OCI-LY3 (cell line): Measurements from ENCODE around the gene RTCA.
A peak's percentile ranks its signal among the peaks of the same experiment; 100 is the strongest.
"Not testable (repeated sequence)": the region's sequence is repeated elsewhere in the genome, so short reads cannot be mapped to it uniquely, and the experiment has no call there.

Source experiments
- H2AFZ ChIP-seq: fragments of 200-600, 300-600 bp; shearing (Covaris generic); 2 replicates; pipeline ENCODE4 v1.6.0; 2014; ENCODE audit warnings: antibody characterized with exemption, low read depth, low read length
- H3K27ac ChIP-seq: fragments of 200-600, 300-600 bp; sonication (generic); 2 replicates; pipeline ENCODE4 v1.5.1; 2014; ENCODE audit warnings: mild to moderate bottlenecking, low read length, moderate library complexity, mixed read lengths
- H3K27me3 ChIP-seq: fragments of 200-600, 300-600 bp; sonication (generic); 2 replicates; pipeline ENCODE4 v1.6.1; 2014; ENCODE audit warnings: low read depth, low read length, mixed read lengths
- H3K36me3 ChIP-seq: fragments of 200-600, 300-600 bp; sonication (generic); replicated peaks from 2 replicates; pipeline ENCODE3; 2014; ENCODE audit warnings: low read depth, low read length, mixed read lengths
- H3K4me1 ChIP-seq: fragments of 300-600, 200-600 bp; sonication (generic); 2 replicates; pipeline ENCODE4 v1.6.1; 2014; ENCODE audit warnings: low read length, mixed read lengths
- H3K4me2 ChIP-seq: fragments of 200-600, 300-600 bp; sonication (generic); 2 replicates; pipeline ENCODE4 v1.6.1; 2014; ENCODE audit warnings: low read length, mixed read lengths
- H3K4me3 ChIP-seq: fragments of 300-600, 200-600 bp; sonication (generic); 2 replicates; pipeline ENCODE4 v1.5.1; 2014; ENCODE audit warnings: antibody characterized with exemption, mild to moderate bottlenecking, low read length, moderate library complexity
- H3K79me2 ChIP-seq: fragments of 300-600, 200-600 bp; shearing (Covaris generic); 2 replicates; pipeline ENCODE4 v1.6.1; 2014; ENCODE audit warnings: mild to moderate bottlenecking, low read length, mixed read lengths
- H3K9ac ChIP-seq: fragments of 300-600, 200-600 bp; shearing (Covaris generic); 2 replicates; pipeline ENCODE4 v1.6.0; 2014; ENCODE audit warnings: mild to moderate bottlenecking, low read length, moderate library complexity
- H3K9me3 ChIP-seq: fragments of 200-600, 300-600 bp; shearing (Covaris generic); 2 replicates; pipeline ENCODE4 v1.6.1; 2014; ENCODE audit warnings: low read length, mixed read lengths; ENCODE audit not compliant: insufficient read depth
- H4K20me1 ChIP-seq: fragments of 200-600, 300-600 bp; sonication (generic); 2 replicates; pipeline ENCODE4 v1.6.1; 2016; ENCODE audit warnings: low read length, mixed read lengths; ENCODE audit not compliant: insufficient read depth
- EZH2phosphoT487 ChIP-seq: fragments of 200-600 bp; shearing (Covaris generic); IDR thresholded peaks from 2 replicates; pipeline ENCODE4 v1.6.1; 2018; ENCODE audit warnings: antibody characterized with exemption, mixed run types, low read depth
- TF ChIP-seq, protein P1 (sequence below): fragments of 200-600, 300-600 bp; sonication (generic); IDR thresholded peaks from 2 replicates; pipeline ENCODE4 v1.5.1; 2014; ENCODE audit warnings: antibody characterized with exemption, low read length, low read depth

Gene RTCA

DNA sequence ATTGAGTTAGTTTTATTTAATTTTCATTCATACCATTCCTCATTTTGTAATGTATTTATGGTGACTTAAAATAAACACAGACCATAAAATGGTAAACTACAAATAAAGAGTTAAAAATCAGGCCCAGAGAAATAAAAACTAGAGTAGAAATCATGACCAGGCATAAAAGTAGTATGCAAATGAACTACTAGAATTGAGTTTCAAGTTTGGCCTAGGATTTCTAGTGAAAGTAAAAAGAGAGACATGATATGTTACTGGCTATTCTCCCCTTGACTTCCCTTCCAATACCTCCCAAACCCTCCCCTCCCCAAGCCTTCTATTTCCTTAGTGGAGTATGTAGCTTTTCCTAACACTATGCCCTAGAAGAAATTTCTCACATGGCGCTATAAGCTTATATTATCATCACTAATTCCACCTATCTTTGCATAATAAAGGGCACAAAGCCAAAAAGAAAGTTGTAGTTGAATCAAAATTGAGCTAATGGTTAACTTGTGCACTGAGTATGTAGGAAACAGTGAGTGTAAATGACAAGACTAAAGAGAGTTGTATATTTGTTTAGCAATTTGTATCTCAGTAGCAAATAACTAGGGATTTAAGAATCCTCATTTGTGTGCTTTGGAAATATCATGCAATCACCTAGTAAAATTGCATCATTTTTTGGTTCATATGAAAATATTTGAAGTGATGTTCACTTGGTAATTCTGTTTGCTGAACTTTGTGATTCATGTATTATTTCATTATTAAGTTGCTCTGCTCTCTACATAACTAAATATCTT, 56.6 kb downstream of the RTCA start:
- Histone ChIP-seq H3K4me3 (no peak overlapping the region), H3K4me2 (peak overlapping the region; percentile 10; the same call in 1 of the 2 replicates), H4K20me1 (no peaks in the 10 kb centered on the region), H3K27me3 (no peaks in the 10 kb centered on the region), H3K27ac (no peak overlapping the region), H3K9ac (no peak overlapping the region), H3K4me1 (peaks cover 22% of the 10 kb centered on the region), H2AFZ (no peak overlapping the region), H3K9me3 (no peaks in the 10 kb centered on the region), H3K79me2 (no peaks in the 10 kb centered on the region), H3K36me3 (no peaks in the 10 kb centered on the region)
- TF ChIP-seq, protein P1, sequence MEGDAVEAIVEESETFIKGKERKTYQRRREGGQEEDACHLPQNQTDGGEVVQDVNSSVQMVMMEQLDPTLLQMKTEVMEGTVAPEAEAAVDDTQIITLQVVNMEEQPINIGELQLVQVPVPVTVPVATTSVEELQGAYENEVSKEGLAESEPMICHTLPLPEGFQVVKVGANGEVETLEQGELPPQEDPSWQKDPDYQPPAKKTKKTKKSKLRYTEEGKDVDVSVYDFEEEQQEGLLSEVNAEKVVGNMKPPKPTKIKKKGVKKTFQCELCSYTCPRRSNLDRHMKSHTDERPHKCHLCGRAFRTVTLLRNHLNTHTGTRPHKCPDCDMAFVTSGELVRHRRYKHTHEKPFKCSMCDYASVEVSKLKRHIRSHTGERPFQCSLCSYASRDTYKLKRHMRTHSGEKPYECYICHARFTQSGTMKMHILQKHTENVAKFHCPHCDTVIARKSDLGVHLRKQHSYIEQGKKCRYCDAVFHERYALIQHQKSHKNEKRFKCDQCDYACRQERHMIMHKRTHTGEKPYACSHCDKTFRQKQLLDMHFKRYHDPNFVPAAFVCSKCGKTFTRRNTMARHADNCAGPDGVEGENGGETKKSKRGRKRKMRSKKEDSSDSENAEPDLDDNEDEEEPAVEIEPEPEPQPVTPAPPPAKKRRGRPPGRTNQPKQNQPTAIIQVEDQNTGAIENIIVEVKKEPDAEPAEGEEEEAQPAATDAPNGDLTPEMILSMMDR, result no peak
- TF ChIP-seq EZH2phosphoT487, result no peak

DNA sequence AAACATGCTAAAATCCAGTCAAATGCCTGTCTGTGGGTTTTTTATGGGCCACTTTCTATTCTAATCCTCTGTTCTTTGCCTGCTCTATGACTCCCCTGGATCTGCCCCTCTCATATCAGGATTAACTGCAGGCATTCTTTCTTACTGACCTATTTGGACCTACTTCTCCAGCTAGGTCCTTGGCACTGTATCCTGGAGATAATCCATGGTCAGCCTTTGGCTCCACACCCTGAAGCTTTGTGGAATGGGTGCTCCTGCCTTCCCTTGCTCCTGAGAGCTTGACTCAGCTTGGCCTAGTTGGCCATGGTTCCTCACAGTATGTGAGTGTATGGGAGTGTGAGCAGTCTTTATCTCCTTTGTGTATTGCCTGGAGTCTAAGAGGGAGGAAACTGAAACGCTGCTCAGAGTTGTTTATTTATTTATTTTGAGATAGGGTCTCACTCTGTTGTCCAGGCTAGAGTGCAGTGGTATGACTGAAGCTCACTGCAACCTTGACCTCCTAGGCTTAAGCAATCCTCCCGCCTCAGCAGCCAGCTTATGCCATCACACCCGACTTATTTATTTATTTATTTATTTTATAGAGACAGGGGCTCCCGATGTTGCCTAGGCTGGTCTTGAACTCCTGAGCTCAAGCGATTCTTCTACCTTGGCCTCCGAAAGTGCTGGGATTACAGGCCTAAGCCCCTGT, 57.5 kb downstream of the RTCA start:
- H3K79me2 ChIP-seq, result no peaks in the 10 kb centered on the region

DNA sequence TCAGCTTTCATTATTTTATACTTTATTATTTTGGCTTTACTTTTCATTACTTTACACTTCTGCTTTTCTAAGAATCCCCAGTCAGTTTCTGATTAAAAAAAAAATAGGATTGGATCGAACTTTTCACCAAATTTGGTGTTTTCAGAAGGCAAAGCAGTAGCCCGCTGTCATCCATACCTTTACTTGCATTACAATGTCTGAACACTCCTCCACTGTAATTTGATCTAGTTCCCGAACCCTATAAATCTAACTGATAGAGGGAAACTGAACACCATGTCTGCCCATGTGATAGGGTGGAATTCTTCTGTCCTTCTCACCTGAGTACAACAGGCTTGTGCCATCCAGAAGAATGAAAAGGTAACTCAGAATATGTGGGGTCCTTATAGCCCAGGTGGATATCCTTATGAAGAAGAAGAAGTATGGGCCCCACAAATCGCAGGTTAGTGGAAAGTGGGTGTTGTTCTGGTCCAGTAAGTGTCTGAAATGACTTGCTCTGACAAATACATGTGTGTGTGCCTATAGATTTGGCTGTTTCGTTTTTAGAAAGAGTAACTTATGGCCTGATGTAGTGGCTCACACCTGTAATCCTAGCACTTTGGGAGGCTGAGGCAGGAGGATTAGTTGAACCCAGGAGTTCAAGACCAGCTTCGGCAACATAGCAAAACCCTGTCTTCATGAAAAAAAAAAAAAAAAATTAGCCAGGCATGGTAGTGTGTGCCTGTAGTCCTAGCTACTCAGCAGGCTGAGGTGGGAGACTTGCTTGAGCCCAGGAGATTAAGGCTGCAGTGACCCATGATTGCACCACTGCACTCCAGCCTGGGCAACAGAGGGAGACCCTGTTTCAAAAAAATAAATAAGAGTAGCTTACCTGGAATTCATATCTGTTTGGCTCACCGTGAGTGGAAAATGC, 59.7 kb downstream of the RTCA start:
- Histone ChIP-seq H3K4me1 (peaks cover 29% of the 10 kb centered on the region), H3K4me2 (no peak overlapping the region), H3K9me3 (no peaks in the 10 kb centered on the region), H3K4me3 (no peak overlapping the region), H3K27me3 (no peaks in the 10 kb centered on the region), H3K9ac (no peak overlapping the region), H4K20me1 (no peaks in the 10 kb centered on the region), H3K36me3 (no peaks in the 10 kb centered on the region), H2AFZ (no peak overlapping the region), H3K27ac (no peak overlapping the region), H3K79me2 (no peaks in the 10 kb centered on the region)
- TF ChIP-seq, protein P1, result no peak
- no peak for TF ChIP-seq EZH2phosphoT487

More for the DNA sequence above, 57.5 kb downstream of the RTCA start:
- TF ChIP-seq, protein P1, result no peak
- TF ChIP-seq EZH2phosphoT487, result no peak
- Histone ChIP-seq H2AFZ (no peak overlapping the region), H3K9ac (no peak overlapping the region), H3K27ac (no peak overlapping the region), H3K27me3 (no peaks in the 10 kb centered on the region), H3K4me3 (no peak overlapping the region), H3K9me3 (no peaks in the 10 kb centered on the region), H3K36me3 (no peaks in the 10 kb centered on the region), H4K20me1 (no peaks in the 10 kb centered on the region), H3K4me2 (no peak overlapping the region), H3K4me1 (peaks cover 29% of the 10 kb centered on the region)

DNA sequence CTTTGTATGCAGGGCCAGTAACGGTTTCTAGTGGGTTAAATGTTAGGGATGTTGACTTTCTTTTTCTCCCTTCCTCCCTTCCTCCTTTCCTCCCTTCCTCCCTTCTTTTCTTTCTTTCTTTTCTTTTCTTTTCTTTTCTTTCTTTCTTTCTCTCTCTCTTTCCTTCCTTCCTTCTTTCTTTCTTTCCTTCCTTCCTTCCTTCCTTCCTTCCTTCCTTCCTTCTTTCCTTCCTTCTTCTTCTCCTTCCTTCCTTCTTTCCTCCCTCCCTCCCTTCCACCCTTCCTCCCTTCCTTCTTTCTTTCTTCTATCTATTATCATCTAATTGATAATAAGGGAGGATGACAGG, 60.3 kb downstream of the RTCA start:
- not testable (repeated sequence) for H3K27ac ChIP-seq, H3K9me3 ChIP-seq, H3K4me3 ChIP-seq, H2AFZ ChIP-seq, H4K20me1 ChIP-seq, H3K27me3 ChIP-seq, H3K9ac ChIP-seq, H3K79me2 ChIP-seq, H3K4me2 ChIP-seq, H3K36me3 ChIP-seq
- peaks cover 29% of the 10 kb centered on the region for H3K4me1 ChIP-seq
